ENCODE data around the gene HYAL4.
A peak's percentile ranks its signal among the peaks of the same experiment; 100 is the strongest.
"Not testable (repeated sequence)": the region's sequence is repeated elsewhere in the genome, so short reads cannot be mapped to it uniquely, and the experiment has no call there.

The HYAL4 gene

GRCh38 chr7:123844712-123845219, at the start of gene HYAL4:
TSS of gene HYAL4 (plus strand) at chr7:123845169. CDS start at chr7:123868274, 23,105 bp downstream.
- no peak for DNase-seq

GRCh38 chr7:123795917-123796316, 49.1 kb upstream of the HYAL4 start:
- no peak for DNase-seq

GRCh38 chr7:123796568-123796967, 48.4 kb upstream of the HYAL4 start:
- DNase-seq, result no peak

GRCh38 chr7:123797673-123798531, 47.1 kb upstream of the HYAL4 start:
- DNase-seq, result no peak

GRCh38 chr7:123798532-123799188, 46.3 kb upstream of the HYAL4 start:
- no peak for DNase-seq

GRCh38 chr7:123802249-123802648, 42.7 kb upstream of the HYAL4 start:
- no peak for DNase-seq

GRCh38 chr7:123805287-123805686, 39.7 kb upstream of the HYAL4 start:
- no peak for DNase-seq

- no peak for DNase-seq
These were observed 35.5 kb upstream of the HYAL4 start for GRCh38 chr7:123809471-123809870.

- DNase-seq, result no peak
These were observed 33.9 kb upstream of the HYAL4 start for GRCh38 chr7:123811056-123811455.

GRCh38 chr7:123816916-123817315, 28.1 kb upstream of the HYAL4 start:
- DNase-seq, result no peak

- no peak for DNase-seq
These were observed 26.0 kb upstream of the HYAL4 start for GRCh38 chr7:123819001-123819400.

GRCh38 chr7:123819795-123820194, 25.2 kb upstream of the HYAL4 start:
- DNase-seq, result not testable (repeated sequence)

GRCh38 chr7:123820864-123821263, 24.1 kb upstream of the HYAL4 start:
- no peak for DNase-seq

- DNase-seq, result no peak
These were observed 23.6 kb upstream of the HYAL4 start for GRCh38 chr7:123821320-123821719.

- no peak for DNase-seq
These were observed 20.8 kb upstream of the HYAL4 start for GRCh38 chr7:123823898-123824753.

GRCh38 chr7:123824754-123825067, 20.3 kb upstream of the HYAL4 start:
- DNase-seq, result peak; percentile 2

- DNase-seq, result no peak
These were observed 16.2 kb upstream of the HYAL4 start for GRCh38 chr7:123828805-123829204.

- DNase-seq, result no peak
These were observed 8.3 kb upstream of the HYAL4 start for GRCh38 chr7:123836656-123837055.

- not testable (repeated sequence) for DNase-seq
These were observed 5.9 kb upstream of the HYAL4 start for GRCh38 chr7:123839106-123839505.

GRCh38 chr7:123844142-123844541, 827 bp upstream of the HYAL4 start:
- not testable (repeated sequence) for DNase-seq

GRCh38 chr7:123845823-123846216, 851 bp downstream of the HYAL4 start:
- no peak for DNase-seq

- no peak for DNase-seq
These were observed 1.4 kb downstream of the HYAL4 start for GRCh38 chr7:123846217-123846891.

- no peak for DNase-seq
These were observed 2.9 kb downstream of the HYAL4 start for GRCh38 chr7:123847868-123848267.

Data from NCI-H1092 (cell line).